Activated gamma-delta T cell treated with anti-CD3 and anti-CD28 coated beads, Interleukin-2, amount 50 U/mL, for 16 hours (primary cell): ENCODE measurements around the gene SLC34A2.

Source experiments
- DNase-seq: peaks from one replicate; pipeline ENCODE4 v3.0.0-alpha.2; 2020; ENCODE audit warnings: low read depth

The SLC34A2 gene

GRCh38 chr4:25725870-25726269 lies 70.2 kb downstream of the SLC34A2 start:
- no peak for DNase-seq

- DNase-seq: no peak
These were observed 72.3 kb downstream of the SLC34A2 start for GRCh38 chr4:25727711-25728493.
